Left ventricle myocardium inferior (tissue), 1 donor: ENCODE data around the gene C5orf46. TPM values are rescaled to one million over a fixed set of nuclear protein-coding genes. Genes with fewer than 3 reads are reported as not detected.

Experiments used
- DNase-seq: peaks from one replicate; pipeline ENCODE4 v3.0.0-alpha.2; 2020
- H3K27ac ChIP-seq: fragments of 200-600 bp; replicated peaks from 2 replicates; pipeline ENCODE4 v1.8.0; 2021
- H3K27me3 ChIP-seq: fragments of 200-600 bp; 2 replicates; pipeline ENCODE4 v1.8.0; 2021; ENCODE audit warnings: low read depth
- H3K36me3 ChIP-seq: fragments of 200-600 bp; 2 replicates; pipeline ENCODE4 v1.8.0; 2021
- H3K4me1 ChIP-seq: fragments of 200-600 bp; 2 replicates; pipeline ENCODE4 v1.8.0; 2021
- H3K4me3 ChIP-seq: fragments of 200-600 bp; 2 replicates; pipeline ENCODE4 v1.8.0; 2021; ENCODE audit warnings: mild to moderate bottlenecking, moderate library complexity
- H3K9me3 ChIP-seq: fragments of 200-600 bp; replicated peaks from 2 replicates; pipeline ENCODE4 v1.8.0; 2021
- CTCF ChIP-seq: fragments of 200-600 bp; IDR thresholded peaks from 2 replicates; pipeline ENCODE4 v1.8.0; 2021; ENCODE audit warnings: antibody characterized with exemption, mild to moderate bottlenecking, borderline replicate concordance
- intact Hi-C: fragments of 100-400 bp; cut with micrococcal nuclease; formaldehyde crosslinking; loops from one replicate; pipeline ENCODE4 v1.11.0; 2022
- total RNA-seq: library from RNA; stranded (reverse); fragmentation: NEBNext Ultra II Directional; extraction: Animal tissue kit (Norgen Biotek cat#: 25700); gene quantifications from one replicate; pipeline ENCODE4 v1.2.1, GENCODE V29; 2021
- donor health status: DM: no; HTN: yes; CAD: no; lungs with severe emphysema.

The C5orf46 gene
- total RNA-seq, 1 donor from 2014 or later: 12.0 TPM

GRCh38 chr5:147895864-147896263 lies 10.5 kb downstream of the C5orf46 start:
- Histone ChIP-seq H3K4me3 (no peak overlapping the region), H3K36me3 (no peaks in the 10 kb centered on the region), H3K4me1 (peaks cover 5% of the 10 kb centered on the region), H3K9me3 (no peaks in the 10 kb centered on the region), H3K27ac (no peak overlapping the region), H3K27me3 (no peaks in the 10 kb centered on the region)
- no peak for TF ChIP-seq CTCF
- no peak for DNase-seq
- intact Hi-C loops: no loop called here

- Histone ChIP-seq H3K4me3 (no peak overlapping the region), H3K27me3 (no peaks in the 10 kb centered on the region), H3K27ac (no peak overlapping the region), H3K36me3 (no peaks in the 10 kb centered on the region), H3K4me1 (peaks cover 8% of the 10 kb centered on the region), H3K9me3 (no peaks in the 10 kb centered on the region)
- TF ChIP-seq CTCF: no peak
- intact Hi-C loops: no loop called here
- no peak for DNase-seq
Observed at GRCh38 chr5:147893820-147894219, 12.5 kb downstream of the C5orf46 start.

GRCh38 chr5:147892696-147893296 lies 13.5 kb downstream of the C5orf46 start:
- H3K27me3 ChIP-seq: no peaks in the 10 kb centered on the region

DNA sequence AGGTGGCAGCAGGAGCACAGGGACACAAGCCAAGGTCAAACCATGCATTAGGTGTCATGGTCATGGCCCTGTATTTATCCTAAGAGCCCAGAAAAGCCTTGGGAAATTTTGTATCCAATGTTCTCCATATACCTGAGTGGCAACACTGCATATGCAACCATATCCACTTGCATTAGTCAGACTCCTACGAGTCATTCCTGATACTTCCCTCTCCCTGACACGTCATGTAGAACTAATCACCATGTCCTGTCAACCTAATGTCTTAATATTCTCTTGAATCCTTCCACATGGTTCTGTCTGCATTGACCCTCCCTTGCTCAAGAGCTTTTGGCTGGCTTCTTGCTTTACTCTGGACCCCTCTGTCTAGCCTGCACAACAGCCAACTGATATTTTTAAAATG lies 18.4 kb downstream of the C5orf46 start:
- Histone ChIP-seq H3K4me3 (no peak overlapping the region), H3K4me1 (peaks cover 6% of the 10 kb centered on the region), H3K36me3 (no peaks in the 10 kb centered on the region), H3K9me3 (no peaks in the 10 kb centered on the region), H3K27ac (no peak overlapping the region), H3K27me3 (no peaks in the 10 kb centered on the region)
- DNase-seq: no peak
- TF ChIP-seq CTCF: no peak
- intact Hi-C loops: no loop called here

More at GRCh38 chr5:147892696-147893296, 13.5 kb downstream of the C5orf46 start:
- peaks cover 8% of the 10 kb centered on the region for H3K4me1 ChIP-seq
- H3K27ac ChIP-seq: no peak overlapping the region
- no peaks in the 10 kb centered on the region for H3K9me3 ChIP-seq
- H3K36me3 ChIP-seq: no peaks in the 10 kb centered on the region
- intact Hi-C loops: no loop called here
- H3K4me3 ChIP-seq: no peak overlapping the region
- no peak for TF ChIP-seq CTCF
- no peak for DNase-seq

DNA sequence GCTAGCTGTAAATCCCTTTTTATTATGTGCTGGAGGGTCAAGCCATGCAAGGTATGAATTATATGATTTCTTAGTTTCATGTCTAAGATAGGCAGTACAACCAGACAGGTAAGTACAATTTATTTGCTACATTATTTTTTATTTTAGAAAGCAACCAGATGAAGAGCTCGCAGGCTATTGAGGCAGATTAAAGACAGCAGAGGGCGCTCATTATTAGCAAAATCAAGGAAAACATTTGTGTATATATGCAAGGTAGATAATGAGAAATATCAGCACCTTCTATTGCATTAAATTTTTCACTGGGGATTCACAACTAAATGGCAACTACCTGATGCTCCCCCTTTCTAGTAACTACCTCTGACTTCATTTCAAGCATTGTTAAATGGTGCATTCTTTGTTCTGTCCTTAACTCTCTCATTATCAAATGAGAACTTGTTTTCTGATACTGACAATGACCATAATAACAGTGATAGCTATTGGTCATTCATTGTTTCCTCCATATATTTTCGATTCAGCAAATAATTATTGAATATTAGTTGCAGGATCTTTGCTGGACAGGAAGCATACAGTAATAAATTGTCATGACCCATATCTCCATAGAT lies 19.2 kb downstream of the C5orf46 start:
- Histone ChIP-seq H3K9me3 (no peaks in the 10 kb centered on the region), H3K27ac (no peak overlapping the region), H3K27me3 (no peaks in the 10 kb centered on the region), H3K4me1 (peaks cover 9% of the 10 kb centered on the region), H3K36me3 (no peaks in the 10 kb centered on the region), H3K4me3 (no peak overlapping the region)
- TF ChIP-seq CTCF: peak; percentile 65
- no peak for DNase-seq
- intact Hi-C loops: no loop called here
